HG03565 (cell line): ENCODE data around the gene PTPRD.
"Not testable (repeated sequence)": the region's sequence is repeated elsewhere in the genome, so short reads cannot be mapped to it uniquely, and the experiment has no call there.

Experiments
- ATAC-seq: cut with Tn5 transposase; IDR thresholded peaks from one replicate; pipeline ENCODE4 v1.9.1; 2021; ENCODE audit warnings: mild to moderate bottlenecking, moderate library complexity; ENCODE audit not compliant: unreplicated experiment

Gene PTPRD

DNA sequence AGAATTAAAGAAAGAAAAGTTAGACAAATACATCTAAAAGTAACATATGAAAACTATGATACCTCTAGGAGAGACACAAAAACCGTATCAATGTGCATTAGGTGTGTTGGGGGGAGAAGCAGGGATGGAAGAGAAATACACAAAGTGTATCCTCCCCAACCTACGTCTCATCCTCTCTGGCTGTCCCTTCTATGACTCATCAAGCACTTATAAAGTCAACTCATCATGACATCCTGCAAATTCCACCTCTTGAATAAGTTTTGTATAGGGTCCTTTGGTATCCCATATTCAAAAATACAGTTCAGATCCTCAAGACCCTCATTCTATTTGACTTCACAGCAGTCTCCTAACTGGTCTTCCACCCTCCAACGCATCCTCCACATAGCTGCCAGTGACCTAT lies 1895.7 kb downstream of the PTPRD start:
- no peak for ATAC-seq

DNA sequence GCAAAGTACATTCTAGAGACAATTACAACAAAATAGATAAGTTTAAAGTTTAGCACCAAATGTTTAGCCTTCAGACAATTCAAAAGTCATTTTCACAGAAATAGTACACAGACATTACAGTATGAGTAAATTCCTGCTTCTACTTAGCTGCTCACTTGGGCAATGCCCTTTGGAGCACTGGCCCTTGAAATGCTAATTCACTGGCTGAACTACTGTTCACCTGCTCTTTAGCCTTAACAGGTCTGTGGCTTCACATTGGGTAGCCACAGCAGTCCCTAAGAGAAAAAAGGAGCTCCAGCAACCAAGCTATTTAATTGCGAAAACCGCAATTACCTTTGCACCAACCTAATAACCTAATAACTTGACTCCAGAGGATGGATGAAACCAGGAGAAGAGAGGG lies 1897.0 kb downstream of the PTPRD start:
- no peak for ATAC-seq

GRCh38 chr9:8713811-8714165 lies 1899.0 kb downstream of the PTPRD start:
- ATAC-seq: no peak

- ATAC-seq: no peak
Measured at GRCh38 chr9:8713149-8713810, 1899.5 kb downstream of the PTPRD start.

- no peak for ATAC-seq
Measured at GRCh38 chr9:8709731-8710130, 1903.1 kb downstream of the PTPRD start.

- no peak for ATAC-seq
Measured at GRCh38 chr9:8708728-8709127, 1904.1 kb downstream of the PTPRD start.

GRCh38 chr9:8706998-8707397 lies 1905.8 kb downstream of the PTPRD start:
- no peak for ATAC-seq

- ATAC-seq: no peak
Measured at GRCh38 chr9:8706531-8706930, 1906.3 kb downstream of the PTPRD start.

DNA sequence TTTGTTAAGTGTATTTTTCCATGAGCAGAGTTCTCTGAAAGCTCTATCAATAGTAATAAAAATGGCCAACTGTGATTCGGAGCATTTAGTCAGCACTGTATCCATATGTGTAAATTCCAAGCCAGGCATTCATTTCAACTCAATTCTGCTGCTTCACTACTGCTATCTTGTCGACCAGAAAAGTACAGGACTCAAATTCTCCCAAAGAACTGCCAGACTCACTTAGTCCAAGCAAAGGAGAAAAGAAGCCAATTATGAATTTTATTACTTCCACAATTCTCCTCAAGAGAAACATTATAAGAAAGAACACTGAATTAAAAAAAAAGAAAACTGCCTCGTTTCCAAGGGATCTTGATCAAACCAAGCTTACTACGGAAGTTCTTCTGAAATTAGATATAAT lies 1906.9 kb downstream of the PTPRD start:
- ATAC-seq: no peak

DNA sequence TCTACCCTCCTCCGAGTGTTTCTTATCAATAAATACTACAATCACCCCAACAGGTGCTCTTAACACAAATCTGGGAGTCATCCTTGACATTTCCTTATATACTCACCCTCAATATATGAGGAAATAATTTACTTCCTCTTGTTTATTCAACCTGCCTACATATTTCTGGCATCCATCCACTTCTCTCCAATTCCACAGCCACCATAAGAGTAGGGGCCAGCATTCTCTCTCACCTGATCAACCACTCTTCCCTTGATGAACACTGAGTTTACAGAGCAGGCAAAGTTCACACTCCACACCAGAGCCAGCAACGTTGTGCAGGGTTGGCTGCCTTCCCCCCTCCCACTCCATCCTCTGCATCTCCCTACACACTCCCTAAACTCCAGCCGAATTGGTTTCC lies 1908.9 kb downstream of the PTPRD start:
- ATAC-seq: no peak

DNA sequence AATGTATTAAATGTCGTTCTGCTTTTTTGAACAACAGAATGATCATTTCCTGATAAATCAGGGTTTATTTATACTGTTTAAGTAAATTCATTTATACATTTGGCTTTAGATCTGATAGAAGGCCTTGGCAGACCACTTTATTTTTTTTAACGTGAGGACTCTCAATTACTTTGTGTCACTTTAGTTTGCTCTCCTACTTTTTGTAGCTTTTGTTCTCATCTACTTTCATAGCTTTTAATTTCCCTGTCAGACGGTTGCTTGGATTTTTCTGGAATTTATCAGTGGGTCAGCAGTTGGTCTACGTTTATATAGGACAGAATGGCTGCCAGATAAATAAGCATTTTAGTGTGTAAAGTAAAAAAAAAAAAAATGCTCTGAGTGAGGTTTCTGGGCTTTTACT lies 1910.9 kb downstream of the PTPRD start:
- no peak for ATAC-seq

DNA sequence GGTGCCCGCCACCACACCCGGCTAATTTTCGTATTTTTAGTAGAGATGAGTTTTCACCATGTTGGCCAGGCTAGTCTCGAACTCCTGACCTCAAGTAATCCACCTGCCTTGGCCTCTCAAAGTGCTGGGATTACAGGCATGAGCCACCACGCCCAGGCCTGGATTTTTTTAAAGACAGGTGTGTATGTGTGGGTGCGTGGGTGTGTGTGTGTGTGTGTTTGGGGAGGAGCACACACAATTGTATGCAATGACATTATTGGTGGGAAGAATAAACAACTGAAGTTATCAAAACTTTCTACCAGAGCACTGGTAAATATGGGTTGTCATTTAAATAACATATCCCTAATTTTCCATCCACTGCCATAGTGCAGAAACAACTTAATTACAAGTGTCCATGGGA lies 1915.2 kb downstream of the PTPRD start:
- not testable (repeated sequence) for ATAC-seq

GRCh38 chr9:8696516-8696915 lies 1916.3 kb downstream of the PTPRD start:
- ATAC-seq: no peak

DNA sequence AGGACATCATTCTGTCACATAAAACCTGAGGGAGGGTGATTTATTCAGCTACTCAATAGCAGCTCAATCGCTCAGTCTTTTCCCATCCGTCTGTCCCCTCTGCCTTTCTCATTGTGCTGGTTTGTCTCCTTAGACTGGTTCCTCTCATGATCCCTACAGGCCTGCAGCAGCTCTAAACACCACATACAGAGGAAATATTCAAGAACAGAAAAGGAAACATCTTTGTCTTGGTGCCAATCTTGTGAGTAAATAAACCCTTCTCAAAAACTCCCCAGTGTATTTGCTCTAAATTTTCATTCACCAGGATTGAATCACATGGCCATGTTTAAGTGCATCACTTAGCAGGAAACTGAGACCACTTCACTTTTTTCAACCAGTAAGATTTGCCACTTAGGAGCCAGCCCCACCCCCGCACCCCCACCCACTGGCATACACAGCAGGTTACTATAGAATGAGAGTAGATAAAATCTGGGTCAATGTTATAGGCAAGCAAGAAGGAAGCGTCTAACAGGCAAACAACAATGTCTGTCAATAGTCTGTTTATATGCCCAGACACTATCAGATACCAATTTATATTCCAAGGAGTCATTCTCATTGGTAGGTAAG lies 1917.7 kb downstream of the PTPRD start:
- ATAC-seq: no peak

DNA sequence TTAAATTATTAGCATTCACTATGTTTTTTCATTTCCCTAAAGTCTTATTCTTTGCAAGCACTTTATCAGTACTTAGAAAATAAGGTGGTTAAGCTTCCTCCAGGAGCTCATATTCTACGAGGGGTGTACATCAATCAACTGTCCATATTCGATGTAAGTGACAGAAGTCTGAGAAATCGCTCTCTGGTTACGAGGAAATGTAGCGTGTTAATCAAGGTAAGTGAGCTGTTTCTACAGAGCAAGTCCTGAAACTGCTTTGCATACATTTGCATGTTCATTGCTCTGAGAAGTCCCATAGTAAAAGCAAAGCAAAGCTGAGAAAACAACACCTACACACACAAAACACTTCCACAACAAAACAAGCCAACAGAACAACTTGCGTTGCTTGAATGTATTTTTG lies 1919.3 kb downstream of the PTPRD start:
- no peak for ATAC-seq

GRCh38 chr9:8686516-8686915 lies 1926.3 kb downstream of the PTPRD start:
- ATAC-seq: no peak

GRCh38 chr9:8685825-8686224 lies 1927.0 kb downstream of the PTPRD start:
- ATAC-seq: no peak

- no peak for ATAC-seq
Measured at GRCh38 chr9:8684978-8685708, 1927.7 kb downstream of the PTPRD start.

GRCh38 chr9:8683496-8683895 lies 1929.3 kb downstream of the PTPRD start:
- ATAC-seq: no peak

DNA sequence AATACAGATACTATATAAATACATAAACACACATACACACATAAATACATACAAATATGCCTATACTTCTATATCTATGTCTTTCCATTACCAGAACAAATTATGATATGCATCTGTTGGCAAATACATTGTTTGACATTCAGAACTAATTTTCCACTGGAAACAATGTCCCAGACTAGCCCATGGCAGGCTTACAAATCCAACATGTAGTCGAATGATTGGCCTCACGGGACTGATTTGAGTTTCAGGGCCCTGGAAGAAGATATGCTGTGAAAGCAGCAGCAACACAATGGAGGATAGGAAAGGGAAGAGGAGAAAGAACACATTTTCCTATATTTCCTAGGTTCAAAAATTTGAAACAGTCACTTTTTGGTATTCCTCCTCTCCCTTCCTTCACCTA lies 1932.1 kb downstream of the PTPRD start:
- ATAC-seq: no peak

GRCh38 chr9:8680157-8680556 lies 1932.6 kb downstream of the PTPRD start:
- no peak for ATAC-seq

- no peak for ATAC-seq
Measured at GRCh38 chr9:8679371-8679822, 1933.4 kb downstream of the PTPRD start.
